HG03520 (cell line): ENCODE results near the gene SOCS3.

Source experiments
- ATAC-seq: cut with Tn5 transposase; IDR thresholded peaks from one replicate; pipeline ENCODE4 v1.9.1; 2021; ENCODE audit warnings: mild to moderate bottlenecking, moderate library complexity; ENCODE audit not compliant: unreplicated experiment

The SOCS3 gene

GRCh38 chr17:78391051-78391431 is 31.2 kb upstream of the SOCS3 start:
- no peak for ATAC-seq

GRCh38 chr17:78390241-78391050 is 30.6 kb upstream of the SOCS3 start:
- ATAC-seq, result no peak

- ATAC-seq, result no peak
Measured at GRCh38 chr17:78387977-78388941, 28.4 kb upstream of the SOCS3 start.

GRCh38 chr17:78384479-78385175 is 24.8 kb upstream of the SOCS3 start:
- no peak for ATAC-seq

GRCh38 chr17:78383725-78384471 is 24.0 kb upstream of the SOCS3 start:
- ATAC-seq, result no peak

GRCh38 chr17:78381601-78382232 is 21.8 kb upstream of the SOCS3 start:
- no peak for ATAC-seq

- ATAC-seq, result no peak
Measured at GRCh38 chr17:78380370-78380769, 20.5 kb upstream of the SOCS3 start.

GRCh38 chr17:78379131-78379491 is 19.2 kb upstream of the SOCS3 start:
- ATAC-seq, result no peak

GRCh38 chr17:78378225-78379130 is 18.6 kb upstream of the SOCS3 start, which contains the start of gene PGS1:
Gene PGS1, plus strand, starts transcription at chr17:78378649. Its CDS starts 17 bp downstream, at chr17:78378666.
- ATAC-seq, result no peak

GRCh38 chr17:78377858-78378224 is 18.0 kb upstream of the SOCS3 start:
- ATAC-seq, result no peak

- ATAC-seq, result no peak
Measured at GRCh38 chr17:78376161-78376560, 16.3 kb upstream of the SOCS3 start.

GRCh38 chr17:78375401-78376151 is 15.7 kb upstream of the SOCS3 start:
- ATAC-seq, result no peak

- no peak for ATAC-seq
Measured at GRCh38 chr17:78374631-78375274, 14.9 kb upstream of the SOCS3 start.

- no peak for ATAC-seq
Measured at GRCh38 chr17:78374189-78374588, 14.3 kb upstream of the SOCS3 start.

- no peak for ATAC-seq
Measured at GRCh38 chr17:78372841-78373240, 13.0 kb upstream of the SOCS3 start.

- no peak for ATAC-seq
Measured at GRCh38 chr17:78371056-78371455, 11.2 kb upstream of the SOCS3 start.

GRCh38 chr17:78369791-78370381 is 10.0 kb upstream of the SOCS3 start:
- ATAC-seq, result no peak
